CD4-positive, alpha-beta T cell treated with Interleukin-15 for 1 hour (primary cell): ENCODE measurements around the gene KRT35.
"Not testable (repeated sequence)": the region's sequence is repeated elsewhere in the genome, so short reads cannot be mapped to it uniquely, and the experiment has no call there.

Source experiments
- DNase-seq: peaks from one replicate; pipeline ENCODE4 v3.0.0-alpha.2; 2020

The KRT35 gene

GRCh38 chr17:41451154-41451728 lies 29.7 kb downstream of the KRT35 start:
- DNase-seq: no peak

GRCh38 chr17:41449008-41449407 lies 31.9 kb downstream of the KRT35 start:
- DNase-seq: no peak

GRCh38 chr17:41448506-41448905 lies 32.4 kb downstream of the KRT35 start:
- DNase-seq: no peak

DNA sequence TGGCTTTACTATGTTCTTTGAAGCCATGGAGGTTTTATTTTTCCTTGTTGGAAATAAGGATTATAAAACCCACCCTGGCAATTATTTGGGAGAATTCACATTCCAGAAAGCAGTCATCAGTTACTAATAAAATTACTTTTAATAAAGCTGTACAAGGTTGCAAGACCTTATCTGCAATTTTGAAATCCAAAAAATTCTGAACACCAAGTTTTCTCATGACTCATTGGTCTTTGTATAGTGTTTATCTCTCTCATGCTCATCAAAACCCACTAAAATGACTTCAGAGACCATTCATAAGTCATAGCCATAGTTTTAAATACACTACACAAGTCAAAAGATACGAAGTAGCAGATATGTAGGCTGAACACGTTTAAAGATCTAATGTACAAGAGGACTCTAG lies 34.1 kb downstream of the KRT35 start:
- DNase-seq: no peak

- DNase-seq: no peak
These were observed 36.3 kb downstream of the KRT35 start for GRCh38 chr17:41444640-41445039.

DNA sequence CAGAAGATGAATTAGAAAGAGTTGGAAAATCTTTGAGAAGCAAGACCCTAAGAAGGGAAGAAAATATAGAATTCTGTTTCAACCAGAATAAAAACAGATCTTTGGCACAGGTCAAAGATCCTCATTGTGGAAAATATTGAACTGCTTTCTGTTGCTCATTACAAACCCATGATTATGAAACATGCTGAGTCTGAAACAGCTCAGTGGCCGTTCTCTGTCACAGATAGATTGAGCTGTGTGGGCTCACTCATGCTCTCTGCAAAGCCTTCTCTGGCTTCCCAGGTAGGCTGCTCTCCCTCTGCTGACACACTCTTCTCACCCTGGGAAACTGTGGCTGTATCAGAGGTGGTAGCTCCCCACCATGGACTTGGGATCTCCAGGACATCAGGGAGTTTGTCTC lies 36.8 kb downstream of the KRT35 start:
- no peak for DNase-seq

DNA sequence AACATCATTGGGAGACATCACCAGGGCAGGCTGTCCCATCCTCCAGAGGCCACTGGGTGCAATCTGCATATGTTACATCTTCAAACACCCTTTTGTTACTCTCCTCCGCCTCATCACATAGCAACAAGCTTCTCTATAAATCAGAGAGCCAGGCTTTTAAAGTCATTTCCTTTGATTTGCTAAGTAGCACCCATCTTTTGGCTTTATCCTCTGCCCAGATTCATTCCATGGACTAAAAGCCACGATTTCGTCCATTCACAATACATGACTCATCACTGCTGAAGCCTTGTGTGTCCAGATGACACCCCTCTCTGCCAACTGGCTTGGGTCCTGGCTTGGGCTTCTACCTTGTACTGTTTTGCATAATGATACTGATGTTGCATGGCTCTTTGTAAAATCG lies 38.2 kb downstream of the KRT35 start:
- DNase-seq: no peak

- DNase-seq: no peak
These were observed 40.4 kb downstream of the KRT35 start, which contains the start of gene KRT38 for GRCh38 chr17:41440531-41441033. TSS of gene KRT38 (minus strand) at chr17:41440983. CDS start at chr17:41440921, 62 bp downstream.

GRCh38 chr17:41439375-41439774 lies 41.6 kb downstream of the KRT35 start:
- no peak for DNase-seq

DNA sequence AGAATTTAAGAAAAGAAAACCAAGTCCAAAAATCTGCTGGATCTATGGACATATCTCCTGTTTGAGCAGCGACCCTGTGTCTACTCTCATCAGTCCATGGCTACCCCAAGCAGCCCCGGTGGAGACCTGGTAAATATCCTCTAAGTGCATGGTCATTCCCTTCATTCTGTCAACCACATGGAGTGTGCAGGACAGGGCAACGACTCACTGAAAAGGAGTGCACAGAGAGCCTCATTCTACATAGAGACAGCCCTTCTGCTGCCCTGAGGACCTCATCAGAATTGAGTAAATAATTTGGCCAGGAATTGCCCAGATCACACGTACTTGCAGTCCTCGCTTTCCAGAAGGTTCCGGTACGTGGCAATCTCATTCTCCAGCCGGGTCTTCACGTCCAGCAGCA lies 43.2 kb downstream of the KRT35 start:
- no peak for DNase-seq

- DNase-seq: no peak
These were observed 43.7 kb downstream of the KRT35 start for GRCh38 chr17:41437254-41437653.

DNA sequence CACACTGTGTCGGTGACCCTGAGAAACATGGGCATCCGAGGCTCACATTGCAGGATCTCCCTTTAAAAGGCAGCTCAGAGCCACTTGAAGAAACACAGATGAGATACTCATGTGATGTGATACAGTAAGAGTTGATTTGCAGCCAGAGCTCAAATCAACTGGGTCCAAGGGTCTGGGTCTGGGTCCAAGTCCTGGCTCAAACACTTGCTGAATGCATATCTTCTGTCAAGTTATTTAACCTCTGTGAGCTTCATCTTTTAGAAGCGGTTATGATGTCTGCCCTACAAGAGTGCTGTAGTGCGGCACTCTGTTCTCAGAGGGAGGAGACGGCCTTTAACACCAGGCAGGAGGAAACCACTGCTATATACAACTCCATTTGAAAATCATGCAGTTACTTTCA lies 46.5 kb downstream of the KRT35 start:
- no peak for DNase-seq

DNA sequence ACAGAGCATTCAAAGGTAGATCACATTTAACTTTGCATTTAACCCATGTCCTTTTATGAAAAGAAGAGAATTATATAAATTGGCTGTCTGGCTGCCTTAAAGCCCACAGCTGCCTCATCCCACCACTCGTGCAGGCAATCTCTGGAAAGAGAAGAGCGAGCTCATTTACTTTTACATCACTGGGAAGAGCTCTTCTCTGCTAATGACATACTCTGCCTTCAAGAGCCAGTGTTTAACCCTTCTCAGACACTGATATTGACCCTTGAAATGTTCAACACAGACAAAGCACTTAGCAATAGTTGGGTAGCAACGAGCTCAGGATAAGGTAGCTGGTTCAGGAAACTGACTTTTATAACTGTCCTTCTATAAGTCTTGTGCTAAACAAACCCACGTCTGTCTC lies 46.9 kb downstream of the KRT35 start:
- no peak for DNase-seq

GRCh38 chr17:41433586-41433985 lies 47.4 kb downstream of the KRT35 start:
- DNase-seq: no peak

GRCh38 chr17:41430376-41430775 lies 50.6 kb downstream of the KRT35 start:
- DNase-seq: not testable (repeated sequence)

DNA sequence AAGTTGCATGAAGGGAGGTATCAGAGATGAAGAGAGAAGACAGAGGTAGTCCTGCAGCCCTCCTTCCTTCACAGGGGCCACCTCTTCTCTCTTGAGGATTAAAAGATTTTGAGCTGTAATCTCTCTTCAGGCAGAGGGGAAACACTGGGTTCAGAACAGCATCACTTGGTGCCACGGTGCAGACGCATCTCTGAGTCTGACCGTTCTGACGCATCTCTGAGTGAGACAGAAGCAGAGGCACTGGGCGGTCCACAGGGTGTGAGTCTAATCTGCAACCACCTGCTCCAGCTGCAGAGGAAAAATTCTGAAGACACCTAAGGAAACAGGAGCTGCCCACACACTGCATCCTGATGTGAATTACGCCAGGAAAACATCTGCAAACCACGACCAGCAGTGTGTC lies 51.3 kb downstream of the KRT35 start:
- DNase-seq: no peak

DNA sequence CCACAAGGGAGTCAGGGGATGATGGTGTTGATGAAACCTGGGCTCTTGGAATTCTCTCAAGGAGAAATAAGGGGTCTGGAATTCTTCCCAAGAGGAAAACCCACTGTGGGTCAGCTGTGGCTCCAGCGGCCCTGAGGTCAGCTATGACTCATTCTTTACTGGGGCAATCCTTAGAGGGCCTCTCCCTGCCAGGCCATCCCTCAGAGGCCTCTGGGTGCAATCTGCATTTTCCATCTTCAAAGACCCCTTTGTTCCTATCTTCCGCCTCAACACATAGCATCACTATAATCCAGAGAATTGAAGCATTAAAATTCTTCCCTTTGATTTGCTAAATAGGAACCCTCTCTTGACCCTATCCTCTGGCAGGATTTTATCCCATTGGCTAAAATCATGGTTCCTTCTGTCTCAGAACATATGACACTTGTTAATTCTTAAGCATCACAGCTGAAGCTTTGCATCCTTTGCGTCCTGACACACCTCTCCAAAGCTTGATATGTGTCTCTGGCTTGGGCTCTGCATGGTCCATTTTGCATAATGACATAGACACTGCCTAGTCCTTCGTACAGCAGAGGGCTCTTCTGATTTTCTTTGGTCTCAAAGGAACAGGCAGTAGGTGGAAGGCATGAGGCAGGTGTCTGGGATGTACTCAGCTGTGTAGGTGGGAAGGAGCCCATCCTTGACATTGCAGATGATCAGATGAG lies 52.2 kb downstream of the KRT35 start:
- no peak for DNase-seq
